ENCODE data around the gene AMER2.

Gene AMER2

GRCh38 chr13:25181597-25181996 is 9.5 kb upstream of the AMER2 start:
- H3K9me3 ChIP-seq (ENCODE audit: control insufficient read depth in 1 of 2, low read length in 2 of 2): no peaks in the 10 kb centered on the region
- no peak overlapping the region for H3K9ac ChIP-seq (ENCODE audit: low read depth in 1 of 2, low read length in 2 of 2)
- no peaks in the 10 kb centered on the region for H3K4me1 ChIP-seq (ENCODE audit: control insufficient read depth in 1 of 2, insufficient read depth in 2 of 2, low read length in 2 of 2)
- H3K36me3 ChIP-seq (ENCODE audit: control insufficient read depth in 1 of 2, insufficient read depth in 2 of 2, low read length in 2 of 2): no peaks in the 10 kb centered on the region
- no peak overlapping the region for H3K27ac ChIP-seq (ENCODE audit: low read depth, low read length)
- peaks cover 4 to 8% of the 10 kb centered on the region in 2 donors for H3K27me3 ChIP-seq (ENCODE audit: control insufficient read depth in 1 of 2, insufficient read depth in 2 of 2, low read length in 2 of 2)
- no peak overlapping the region for H3K4me3 ChIP-seq (ENCODE audit: low read depth in 1 of 2, low read length in 2 of 2)

GRCh38 chr13:25180775-25181537 is 8.9 kb upstream of the AMER2 start:
- H3K4me1 ChIP-seq (ENCODE audit: control insufficient read depth in 1 of 2, insufficient read depth in 2 of 2, low read length in 2 of 2): no peaks in the 10 kb centered on the region
- peaks cover 4 to 8% of the 10 kb centered on the region in 2 donors for H3K27me3 ChIP-seq (ENCODE audit: control insufficient read depth in 1 of 2, insufficient read depth in 2 of 2, low read length in 2 of 2)
- H3K9ac ChIP-seq (ENCODE audit: low read depth in 1 of 2, low read length in 2 of 2): no peak overlapping the region
- no peak overlapping the region for H3K27ac ChIP-seq (ENCODE audit: low read depth, low read length)
- no peaks in the 10 kb centered on the region for H3K9me3 ChIP-seq (ENCODE audit: control insufficient read depth in 1 of 2, low read length in 2 of 2)
- no peaks in the 10 kb centered on the region for H3K36me3 ChIP-seq (ENCODE audit: control insufficient read depth in 1 of 2, insufficient read depth in 2 of 2, low read length in 2 of 2)
- H3K4me3 ChIP-seq (ENCODE audit: low read depth in 1 of 2, low read length in 2 of 2): no peak overlapping the region

GRCh38 chr13:25179832-25180774 is 8.0 kb upstream of the AMER2 start:
- no peaks in the 10 kb centered on the region for H3K9me3 ChIP-seq (ENCODE audit: control insufficient read depth in 1 of 2, low read length in 2 of 2)
- H3K4me1 ChIP-seq (ENCODE audit: control insufficient read depth in 1 of 2, insufficient read depth in 2 of 2, low read length in 2 of 2): no peaks in the 10 kb centered on the region
- no peak overlapping the region for H3K4me3 ChIP-seq (ENCODE audit: low read depth in 1 of 2, low read length in 2 of 2)
- H3K9ac ChIP-seq (ENCODE audit: low read depth in 1 of 2, low read length in 2 of 2): no peak overlapping the region
- H3K27me3 ChIP-seq (ENCODE audit: control insufficient read depth in 1 of 2, insufficient read depth in 2 of 2, low read length in 2 of 2): peaks cover 9 to 10% of the 10 kb centered on the region in 2 donors
- H3K36me3 ChIP-seq (ENCODE audit: control insufficient read depth in 1 of 2, insufficient read depth in 2 of 2, low read length in 2 of 2): no peaks in the 10 kb centered on the region
- H3K27ac ChIP-seq (ENCODE audit: low read depth, low read length): no peak overlapping the region

- Histone ChIP-seq H3K9me3 (ENCODE audit: control insufficient read depth in 1 of 2, low read length in 2 of 2) (no peaks in the 10 kb centered on the region), H3K4me3 (ENCODE audit: low read depth in 1 of 2, low read length in 2 of 2) (no peak overlapping the region), H3K27me3 (ENCODE audit: control insufficient read depth in 1 of 2, insufficient read depth in 2 of 2, low read length in 2 of 2) (peaks cover 12% of the 10 kb centered on the region in 2 donors), H3K36me3 (ENCODE audit: control insufficient read depth in 1 of 2, insufficient read depth in 2 of 2, low read length in 2 of 2) (no peaks in the 10 kb centered on the region), H3K27ac (ENCODE audit: low read depth, low read length) (no peak overlapping the region), H3K4me1 (ENCODE audit: control insufficient read depth in 1 of 2, insufficient read depth in 2 of 2, low read length in 2 of 2) (no peaks in the 10 kb centered on the region), H3K9ac (ENCODE audit: low read depth in 1 of 2, low read length in 2 of 2) (no peak overlapping the region)
These were observed 6.9 kb upstream of the AMER2 start for GRCh38 chr13:25179011-25179410.

GRCh38 chr13:25178070-25178469 is 6.0 kb upstream of the AMER2 start:
- no peaks in the 10 kb centered on the region for H3K4me1 ChIP-seq (ENCODE audit: control insufficient read depth in 1 of 2, insufficient read depth in 2 of 2, low read length in 2 of 2)
- no peaks in the 10 kb centered on the region for H3K9me3 ChIP-seq (ENCODE audit: control insufficient read depth in 1 of 2, low read length in 2 of 2)
- H3K36me3 ChIP-seq (ENCODE audit: control insufficient read depth in 1 of 2, insufficient read depth in 2 of 2, low read length in 2 of 2): no peaks in the 10 kb centered on the region
- peaks cover 14 to 15% of the 10 kb centered on the region in 2 donors for H3K27me3 ChIP-seq (ENCODE audit: control insufficient read depth in 1 of 2, insufficient read depth in 2 of 2, low read length in 2 of 2)
- H3K9ac ChIP-seq (ENCODE audit: low read depth in 1 of 2, low read length in 2 of 2): no peak overlapping the region
- no peak overlapping the region for H3K4me3 ChIP-seq (ENCODE audit: low read depth in 1 of 2, low read length in 2 of 2)
- H3K27ac ChIP-seq (ENCODE audit: low read depth, low read length): no peak overlapping the region

GRCh38 chr13:25177636-25178035 is 5.5 kb upstream of the AMER2 start:
- H3K4me1 ChIP-seq (ENCODE audit: control insufficient read depth in 1 of 2, insufficient read depth in 2 of 2, low read length in 2 of 2): no peaks in the 10 kb centered on the region
- no peaks in the 10 kb centered on the region for H3K9me3 ChIP-seq (ENCODE audit: control insufficient read depth in 1 of 2, low read length in 2 of 2)
- peaks cover 18% of the 10 kb centered on the region in 2 donors for H3K27me3 ChIP-seq (ENCODE audit: control insufficient read depth in 1 of 2, insufficient read depth in 2 of 2, low read length in 2 of 2)
- H3K4me3 ChIP-seq (ENCODE audit: low read depth in 1 of 2, low read length in 2 of 2): no peak overlapping the region
- H3K36me3 ChIP-seq (ENCODE audit: control insufficient read depth in 1 of 2, insufficient read depth in 2 of 2, low read length in 2 of 2): no peaks in the 10 kb centered on the region
- no peak overlapping the region for H3K9ac ChIP-seq (ENCODE audit: low read depth in 1 of 2, low read length in 2 of 2)
- H3K27ac ChIP-seq (ENCODE audit: low read depth, low read length): no peak overlapping the region

GRCh38 chr13:25177012-25177411 is 4.9 kb upstream of the AMER2 start:
- Histone ChIP-seq H3K27ac (ENCODE audit: low read depth, low read length) (no peak overlapping the region), H3K27me3 (ENCODE audit: control insufficient read depth in 1 of 2, insufficient read depth in 2 of 2, low read length in 2 of 2) (peaks cover 23 to 24% of the 10 kb centered on the region in 2 donors), H3K9ac (ENCODE audit: low read depth in 1 of 2, low read length in 2 of 2) (no peak overlapping the region), H3K4me3 (ENCODE audit: low read depth in 1 of 2, low read length in 2 of 2) (no peak overlapping the region), H3K9me3 (ENCODE audit: control insufficient read depth in 1 of 2, low read length in 2 of 2) (no peaks in the 10 kb centered on the region), H3K36me3 (ENCODE audit: control insufficient read depth in 1 of 2, insufficient read depth in 2 of 2, low read length in 2 of 2) (no peaks in the 10 kb centered on the region), H3K4me1 (ENCODE audit: control insufficient read depth in 1 of 2, insufficient read depth in 2 of 2, low read length in 2 of 2) (peaks cover 0 to 4% of the 10 kb centered on the region in 2 donors)

- H3K9ac ChIP-seq (ENCODE audit: low read depth in 1 of 2, low read length in 2 of 2): no peak overlapping the region
- H3K4me3 ChIP-seq (ENCODE audit: low read depth in 1 of 2, low read length in 2 of 2): no peak overlapping the region
- H3K27ac ChIP-seq (ENCODE audit: low read depth, low read length): no peak overlapping the region
- H3K27me3 ChIP-seq (ENCODE audit: control insufficient read depth in 1 of 2, insufficient read depth in 2 of 2, low read length in 2 of 2): peaks cover 31% of the 10 kb centered on the region in 2 donors
- no peaks in the 10 kb centered on the region for H3K9me3 ChIP-seq (ENCODE audit: control insufficient read depth in 1 of 2, low read length in 2 of 2)
- no peaks in the 10 kb centered on the region for H3K36me3 ChIP-seq (ENCODE audit: control insufficient read depth in 1 of 2, insufficient read depth in 2 of 2, low read length in 2 of 2)
- peaks cover 0 to 9% of the 10 kb centered on the region in 2 donors for H3K4me1 ChIP-seq (ENCODE audit: control insufficient read depth in 1 of 2, insufficient read depth in 2 of 2, low read length in 2 of 2)
These were observed 3.3 kb upstream of the AMER2 start for GRCh38 chr13:25175431-25175830.

- Histone ChIP-seq H3K36me3 (ENCODE audit: control insufficient read depth in 1 of 2, insufficient read depth in 2 of 2, low read length in 2 of 2) (no peaks in the 10 kb centered on the region), H3K27me3 (ENCODE audit: control insufficient read depth in 1 of 2, insufficient read depth in 2 of 2, low read length in 2 of 2) (peaks cover 31 to 35% of the 10 kb centered on the region in 2 donors), H3K4me3 (ENCODE audit: low read depth in 1 of 2, low read length in 2 of 2) (no peak overlapping the region), H3K9me3 (ENCODE audit: control insufficient read depth in 1 of 2, low read length in 2 of 2) (no peaks in the 10 kb centered on the region), H3K4me1 (ENCODE audit: control insufficient read depth in 1 of 2, insufficient read depth in 2 of 2, low read length in 2 of 2) (peaks cover 0 to 9% of the 10 kb centered on the region in 2 donors), H3K9ac (ENCODE audit: low read depth in 1 of 2, low read length in 2 of 2) (no peak overlapping the region), H3K27ac (ENCODE audit: low read depth, low read length) (no peak overlapping the region)
These were observed 2.9 kb upstream of the AMER2 start for GRCh38 chr13:25175026-25175425.

GRCh38 chr13:25174304-25174703 is 2.2 kb upstream of the AMER2 start:
- H3K9ac ChIP-seq (ENCODE audit: low read depth in 1 of 2, low read length in 2 of 2): no peak overlapping the region
- peaks cover 36 to 42% of the 10 kb centered on the region in 2 donors for H3K27me3 ChIP-seq (ENCODE audit: control insufficient read depth in 1 of 2, insufficient read depth in 2 of 2, low read length in 2 of 2)
- H3K36me3 ChIP-seq (ENCODE audit: control insufficient read depth in 1 of 2, insufficient read depth in 2 of 2, low read length in 2 of 2): no peaks in the 10 kb centered on the region
- peaks cover 0 to 9% of the 10 kb centered on the region in 2 donors for H3K4me1 ChIP-seq (ENCODE audit: control insufficient read depth in 1 of 2, insufficient read depth in 2 of 2, low read length in 2 of 2)
- no peaks in the 10 kb centered on the region for H3K9me3 ChIP-seq (ENCODE audit: control insufficient read depth in 1 of 2, low read length in 2 of 2)
- no peak overlapping the region for H3K27ac ChIP-seq (ENCODE audit: low read depth, low read length)
- no peak overlapping the region for H3K4me3 ChIP-seq (ENCODE audit: low read depth in 1 of 2, low read length in 2 of 2)

All from duodenal mucosa (tissue), 2 donors.